GM12873 (cell line): Measurements from ENCODE around the gene UBAP2L.
A peak's percentile ranks its signal among the peaks of the same experiment; 100 is the strongest.

Source experiments
- CTCF ChIP-seq: IDR thresholded peaks from 2 replicates; pipeline ENCODE4 v1.5.1; 2012; ENCODE audit warnings: low read depth, mild to moderate bottlenecking, moderate library complexity, low read length, control low read depth; ENCODE audit not compliant: insufficient read depth; ENCODE audit errors: missing control alignments

Gene UBAP2L

GRCh38 chr1:154276797-154277196 lies 56.0 kb downstream of the UBAP2L start:
- peak; percentile 52 for TF ChIP-seq CTCF

GRCh38 chr1:154288661-154289060 lies 67.9 kb downstream of the UBAP2L start:
- TF ChIP-seq CTCF: no peak

- TF ChIP-seq CTCF: no peak
Measured at GRCh38 chr1:154290921-154291320, 70.2 kb downstream of the UBAP2L start.

GRCh38 chr1:154295408-154296235 lies 74.9 kb downstream of the UBAP2L start:
- no peak for TF ChIP-seq CTCF

GRCh38 chr1:154301582-154301981 lies 80.8 kb downstream of the UBAP2L start:
- no peak for TF ChIP-seq CTCF

- no peak for TF ChIP-seq CTCF
Measured at GRCh38 chr1:154304664-154305337, 84.0 kb downstream of the UBAP2L start.

GRCh38 chr1:154306151-154306550 lies 85.4 kb downstream of the UBAP2L start:
- no peak for TF ChIP-seq CTCF
